Progenitor cell of endocrine pancreas (in vitro differentiated cells): Measurements from ENCODE around the gene BRINP3. TPM values are rescaled to one million over a fixed set of nuclear protein-coding genes. Genes with fewer than 3 reads are reported as not detected.

Experiments
- DNase-seq: peaks from one replicate; pipeline ENCODE4 v3.0.0; 2021; ENCODE audit warnings: low spot score; ENCODE audit not compliant: unreplicated experiment
- H3K27ac Mint-ChIP-seq: 2 replicates; pipeline ENCODE4 v1.8.0; 2021; ENCODE audit warnings: mild to moderate bottlenecking, moderate library complexity, mixed read lengths
- H3K27me3 Mint-ChIP-seq: 2 replicates; pipeline ENCODE4 v1.8.0; 2021; ENCODE audit warnings: mixed read lengths
- H3K36me3 Mint-ChIP-seq: 2 replicates; pipeline ENCODE4 v1.8.0; 2022; ENCODE audit warnings: mixed read lengths; ENCODE audit not compliant: insufficient read depth
- H3K4me1 Mint-ChIP-seq: 2 replicates; pipeline ENCODE4 v1.8.0; 2021; ENCODE audit warnings: low read depth, mixed read lengths
- H3K4me3 Mint-ChIP-seq: 2 replicates; pipeline ENCODE4 v1.8.0; 2021; ENCODE audit warnings: low read depth, mild to moderate bottlenecking, moderate library complexity, mixed read lengths
- H3K9me3 Mint-ChIP-seq: 2 replicates; pipeline ENCODE4 v1.8.0; 2021; ENCODE audit warnings: low read depth, mixed read lengths
- CTCF ChIP-seq: fragments of 200-600 bp; sonication (generic); IDR thresholded peaks from one replicate; pipeline ENCODE4 v1.5.0; 2021; ENCODE audit warnings: antibody characterized with exemption, mild to moderate bottlenecking; ENCODE audit not compliant: unreplicated experiment
- total RNA-seq: library from RNA; stranded (reverse); gene quantifications from 2 replicates; pipeline ENCODE4 v1.2.1, GENCODE V29; 2021

BRINP3 gene
- total RNA-seq, 1 donor from 2014 or later = not detected

- Mint-ChIP-seq H3K36me3 (no peaks in the 10 kb centered on the region), H3K4me3 (no peak overlapping the region), H3K4me1 (peaks cover 16% of the 10 kb centered on the region), H3K9me3 (no peaks in the 10 kb centered on the region), H3K27ac (no peak overlapping the region), H3K27me3 (no peaks in the 10 kb centered on the region)
- TF ChIP-seq CTCF = no peak
- no peak for DNase-seq
Observed at GRCh38 chr1:190179817-190180216, 297.8 kb downstream of the BRINP3 start.

- peaks cover 16% of the 10 kb centered on the region for H3K4me1 Mint-ChIP-seq
- no peak overlapping the region for H3K4me3 Mint-ChIP-seq
- H3K27me3 Mint-ChIP-seq = no peaks in the 10 kb centered on the region
- H3K27ac Mint-ChIP-seq = no peak overlapping the region
- no peaks in the 10 kb centered on the region for H3K9me3 Mint-ChIP-seq
- no peak for TF ChIP-seq CTCF
- H3K36me3 Mint-ChIP-seq = no peaks in the 10 kb centered on the region
- no peak for DNase-seq
Observed at GRCh38 chr1:190178827-190179226, 298.8 kb downstream of the BRINP3 start.

- no peak overlapping the region for H3K27ac Mint-ChIP-seq
Observed at GRCh38 chr1:190177555-190177954, 300.1 kb downstream of the BRINP3 start.

GRCh38 chr1:190176776-190177175 lies 300.9 kb downstream of the BRINP3 start:
- no peaks in the 10 kb centered on the region for H3K27me3 Mint-ChIP-seq
- no peak for DNase-seq
- H3K9me3 Mint-ChIP-seq = no peaks in the 10 kb centered on the region
- H3K4me1 Mint-ChIP-seq = peaks cover 5% of the 10 kb centered on the region
- no peak overlapping the region for H3K4me3 Mint-ChIP-seq
- no peak for TF ChIP-seq CTCF
- H3K27ac Mint-ChIP-seq = no peak overlapping the region
- H3K36me3 Mint-ChIP-seq = no peaks in the 10 kb centered on the region

More at GRCh38 chr1:190177555-190177954, 300.1 kb downstream of the BRINP3 start:
- H3K36me3 Mint-ChIP-seq = no peaks in the 10 kb centered on the region
- DNase-seq = no peak
- H3K4me3 Mint-ChIP-seq = no peak overlapping the region
- H3K4me1 Mint-ChIP-seq = peaks cover 10% of the 10 kb centered on the region
- TF ChIP-seq CTCF = no peak
- H3K9me3 Mint-ChIP-seq = no peaks in the 10 kb centered on the region
- H3K27me3 Mint-ChIP-seq = no peaks in the 10 kb centered on the region

- no peaks in the 10 kb centered on the region for H3K36me3 Mint-ChIP-seq
- no peaks in the 10 kb centered on the region for H3K9me3 Mint-ChIP-seq
- H3K27me3 Mint-ChIP-seq = no peaks in the 10 kb centered on the region
- no peak overlapping the region for H3K4me3 Mint-ChIP-seq
- DNase-seq = no peak
- no peak for TF ChIP-seq CTCF
- no peak overlapping the region for H3K27ac Mint-ChIP-seq
- peaks cover 5% of the 10 kb centered on the region for H3K4me1 Mint-ChIP-seq
Observed at GRCh38 chr1:190175320-190175719, 302.3 kb downstream of the BRINP3 start.
